Liver (tissue), 2 donors: ENCODE results near the gene TNS3.

Experiments used
- EGR1 ChIP-seq, 2 donors: IDR thresholded peaks; 2 replicates each; pipeline ENCODE4 v1.6.1; 2016 to 2018; ENCODE audit warnings: antibody characterized with exemption in 2 of 2, low read depth in 2 of 2
- GABPA ChIP-seq, 2 donors: IDR thresholded peaks in 1 of 2; conservative IDR thresholded peaks in 1 of 2; 2 replicates each; pipeline ENCODE4 v1.6.1; 2016; ENCODE audit warnings: antibody characterized with exemption in 2 of 2, mild to moderate bottlenecking in 1 of 2, moderate library complexity in 1 of 2
- donor health status: healthy.

DNA sequence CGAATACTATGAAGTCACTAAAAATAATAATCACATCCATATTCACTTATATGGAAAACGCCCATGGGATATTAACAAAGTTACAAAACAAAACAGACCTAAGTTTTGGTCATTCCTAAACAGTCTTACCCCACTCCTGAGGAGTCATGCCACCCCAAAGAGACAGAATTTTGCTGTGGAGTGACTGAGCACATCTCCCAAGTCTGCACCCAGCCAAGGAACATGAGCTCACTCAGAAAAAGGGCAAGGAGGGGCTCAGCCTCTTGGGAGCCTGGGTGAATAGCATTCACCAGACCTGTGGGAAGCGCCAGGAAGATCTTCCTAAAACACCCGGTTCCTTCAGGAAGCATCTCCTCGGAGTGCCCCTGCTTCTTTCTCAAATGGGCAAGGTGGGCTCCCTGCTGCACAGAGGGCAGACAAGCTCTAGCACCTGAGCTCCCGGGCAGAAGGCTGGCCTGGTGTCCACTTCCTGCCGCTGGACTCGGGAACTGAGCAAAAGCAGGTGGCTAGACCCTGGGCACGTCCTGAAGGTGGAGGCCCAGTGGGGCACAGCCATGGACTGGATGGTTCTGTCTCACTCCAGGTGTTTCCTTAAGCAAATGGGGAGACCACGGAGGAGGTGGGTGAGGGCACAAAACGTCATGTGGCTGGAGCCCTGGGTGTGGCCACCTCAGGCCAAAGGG, 31.0 kb downstream of the TNS3 start:
- TF ChIP-seq EGR1 (IDR thresholded peaks at IDR 0.05; ENCODE audit: low read depth in 2 of 2): no peak
- TF ChIP-seq GABPA (IDR thresholded peaks at IDR 0.05 in 1 of 2, conservative IDR thresholded peaks at IDR 0.05 in 1 of 2): no peak
